AG04450 (cell line): Measurements from ENCODE around the gene NRAP. TPM values are rescaled to one million over a fixed set of nuclear protein-coding genes. Genes with fewer than 3 reads are reported as not detected.

Experiments
- CTCF ChIA-PET: fragments of 300-600, 350-600 bp; formaldehyde crosslinking; extraction: SDS; loops from one replicate; lab custom pipeline; 2022; ENCODE audit warnings: antibody characterized with exemption, inconsistent platforms; lab: Charles Lee
- POLR2A ChIA-PET: fragments of 350-600 bp; formaldehyde crosslinking; extraction: SDS; loops from one replicate; lab custom pipeline; 2021; ENCODE audit warnings: antibody characterized with exemption, inconsistent platforms; lab: Yijun Ruan, JAX
- DNase-seq: peaks from one replicate; pipeline ENCODE4 v3.0.0-alpha.2; 2011; ENCODE audit warnings: low read depth, low spot score
- H3K27ac ChIP-seq: one replicate; pipeline ENCODE4 v1.5.1; 2012; ENCODE audit warnings: low read depth, low read length, control low read depth
- H3K27me3 ChIP-seq: one replicate; pipeline ENCODE4 v1.6.0; 2012; ENCODE audit warnings: low read length; ENCODE audit not compliant: control insufficient read depth, insufficient read depth
- H3K4me3 ChIP-seq: 2 replicates; pipeline ENCODE4 v1.5.1; 2011; ENCODE audit warnings: mild to moderate bottlenecking, low read depth, low read length, control low read depth
- H3K9me3 ChIP-seq: 2 replicates; pipeline ENCODE4 v1.5.1; 2012; ENCODE audit warnings: low read length; ENCODE audit not compliant: control insufficient read depth, insufficient read depth
- polyA plus RNA-seq: library from polyadenylated mRNA; depleted of rRNA; stranded (reverse); fragments of >200 nt; gene quantifications from 2 replicates; pipeline ENCODE4 v1.2.3, GENCODE V29; 2011
- TF ChIP-seq, protein P1 (sequence below): IDR thresholded peaks from 2 replicates; pipeline ENCODE4 v1.5.1; 2011; ENCODE audit warnings: low read depth, low read length, control low read depth, inconsistent platforms

The NRAP gene
- polyA plus RNA-seq, 1 experiment = not detected

DNA sequence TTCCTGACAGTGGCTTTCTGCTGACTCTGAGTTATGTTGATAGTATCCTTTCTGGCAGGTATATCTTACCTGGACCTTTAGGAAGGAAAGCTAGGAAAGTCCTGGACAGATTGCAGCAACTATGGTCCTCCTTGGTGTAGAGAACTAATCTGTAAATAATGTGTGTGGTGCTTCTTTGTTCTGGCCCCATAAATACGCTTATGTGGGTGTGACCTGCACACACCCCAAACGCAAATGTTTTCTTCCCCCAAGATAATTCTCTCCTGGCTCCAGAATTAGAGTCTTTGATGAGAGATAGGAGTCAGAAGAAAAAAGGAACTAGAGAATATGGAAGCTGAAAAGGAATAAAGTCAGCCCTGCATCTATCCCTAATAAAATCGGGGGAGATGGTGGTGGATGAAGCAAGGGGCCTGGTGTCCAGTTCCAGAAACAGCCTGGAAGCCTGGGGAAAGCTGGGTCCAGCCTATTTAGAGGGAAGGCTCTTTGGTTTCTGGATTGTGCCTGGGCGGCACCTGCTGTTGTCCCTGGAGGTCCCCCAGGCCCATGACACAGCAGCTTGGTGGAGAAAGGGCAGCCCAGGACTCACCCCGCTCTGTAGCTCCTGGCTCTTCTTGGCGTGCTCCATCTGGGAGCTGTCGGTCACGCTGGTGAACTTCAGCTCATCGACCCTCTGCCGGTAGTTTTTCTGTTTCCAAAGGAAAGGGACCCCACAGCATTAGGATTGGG is 38.2 kb downstream of the NRAP start:
- TF ChIP-seq, protein P1, sequence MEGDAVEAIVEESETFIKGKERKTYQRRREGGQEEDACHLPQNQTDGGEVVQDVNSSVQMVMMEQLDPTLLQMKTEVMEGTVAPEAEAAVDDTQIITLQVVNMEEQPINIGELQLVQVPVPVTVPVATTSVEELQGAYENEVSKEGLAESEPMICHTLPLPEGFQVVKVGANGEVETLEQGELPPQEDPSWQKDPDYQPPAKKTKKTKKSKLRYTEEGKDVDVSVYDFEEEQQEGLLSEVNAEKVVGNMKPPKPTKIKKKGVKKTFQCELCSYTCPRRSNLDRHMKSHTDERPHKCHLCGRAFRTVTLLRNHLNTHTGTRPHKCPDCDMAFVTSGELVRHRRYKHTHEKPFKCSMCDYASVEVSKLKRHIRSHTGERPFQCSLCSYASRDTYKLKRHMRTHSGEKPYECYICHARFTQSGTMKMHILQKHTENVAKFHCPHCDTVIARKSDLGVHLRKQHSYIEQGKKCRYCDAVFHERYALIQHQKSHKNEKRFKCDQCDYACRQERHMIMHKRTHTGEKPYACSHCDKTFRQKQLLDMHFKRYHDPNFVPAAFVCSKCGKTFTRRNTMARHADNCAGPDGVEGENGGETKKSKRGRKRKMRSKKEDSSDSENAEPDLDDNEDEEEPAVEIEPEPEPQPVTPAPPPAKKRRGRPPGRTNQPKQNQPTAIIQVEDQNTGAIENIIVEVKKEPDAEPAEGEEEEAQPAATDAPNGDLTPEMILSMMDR = no peak
- H3K27me3 ChIP-seq = peaks cover 2% of the 10 kb centered on the region
- POLR2A ChIA-PET = no interaction called here
- H3K9me3 ChIP-seq = no peaks in the 10 kb centered on the region
- DNase-seq = no peak
- H3K27ac ChIP-seq = no peak overlapping the region
- CTCF ChIA-PET = interaction anchor here (0.6 kb wide), 1 partner anchor 18 kb away, joined by 3 read pairs; no protein-coding TSS in a partner anchor
- no peak overlapping the region for H3K4me3 ChIP-seq

DNA sequence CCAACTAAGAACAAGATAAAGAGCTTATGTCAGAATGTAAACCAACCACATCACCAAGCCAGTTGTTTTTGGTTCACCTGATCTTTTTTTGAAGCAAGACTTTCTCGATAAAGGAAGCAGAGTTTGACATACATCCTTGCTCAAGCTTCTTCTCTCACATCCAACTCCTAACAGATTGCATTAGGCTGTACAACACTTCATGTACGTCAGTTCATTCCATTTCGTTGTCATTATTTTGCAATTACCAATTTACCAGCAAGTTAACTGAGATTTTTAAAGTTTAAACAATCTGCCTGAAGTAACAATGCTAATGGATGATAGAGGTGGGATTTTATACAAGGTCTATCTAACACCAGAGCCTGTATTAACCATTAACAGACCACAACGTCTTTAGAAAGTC is 41.0 kb downstream of the NRAP start:
- no peak overlapping the region for H3K4me3 ChIP-seq
- POLR2A ChIA-PET = no interaction called here

DNA sequence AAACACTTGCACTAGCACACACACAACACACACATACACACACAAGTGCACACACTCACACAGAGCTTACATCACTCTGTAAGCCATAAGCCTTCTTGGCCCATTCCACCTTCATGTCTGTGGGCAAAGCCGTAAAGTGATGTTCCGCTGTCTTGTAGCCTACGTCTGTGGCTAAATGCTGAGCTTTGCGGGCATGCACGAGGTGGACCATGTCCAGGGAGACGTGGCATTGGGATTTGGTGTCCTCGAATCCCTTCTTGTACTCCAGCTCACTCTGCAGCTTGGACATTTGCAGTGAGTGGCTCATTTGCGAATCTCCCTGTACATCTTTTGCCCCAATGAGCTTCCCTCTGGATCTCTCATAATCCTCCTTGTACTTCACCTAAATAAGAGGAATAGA is 42.0 kb downstream of the NRAP start:
- ChIA-PET CTCF (no interaction called here), POLR2A (no interaction called here)
- Histone ChIP-seq H3K9me3 (no peaks in the 10 kb centered on the region), H3K4me3 (no peak overlapping the region), H3K27ac (no peak overlapping the region), H3K27me3 (peaks cover 4% of the 10 kb centered on the region)
- DNase-seq = no peak
- TF ChIP-seq, protein P1 = no peak

More for the DNA sequence above, 41.0 kb downstream of the NRAP start:
- TF ChIP-seq, protein P1 = no peak
- no peak for DNase-seq
- H3K27me3 ChIP-seq = peaks cover 2% of the 10 kb centered on the region
- H3K27ac ChIP-seq = no peak overlapping the region
- H3K9me3 ChIP-seq = no peaks in the 10 kb centered on the region
- CTCF ChIA-PET = no interaction called here

DNA sequence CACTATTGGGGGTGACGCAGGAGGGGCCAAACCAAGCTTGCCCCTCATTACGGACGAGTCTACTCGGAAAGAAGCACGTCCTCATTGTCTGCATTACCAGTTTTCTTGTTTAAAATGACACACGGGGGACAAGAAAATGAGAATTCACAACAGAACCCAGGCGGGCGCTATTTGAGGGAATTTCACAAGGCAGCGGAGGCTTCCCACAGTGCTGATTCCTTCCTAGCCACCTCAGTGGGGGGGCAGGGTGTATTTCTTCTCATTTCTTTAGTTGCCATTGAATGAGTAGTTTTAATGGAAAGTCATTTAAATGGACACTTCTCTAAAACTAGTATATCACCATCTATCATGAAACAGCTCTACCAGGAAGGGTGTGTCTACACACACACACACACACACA is 42.9 kb downstream of the NRAP start:
- Histone ChIP-seq H3K27me3 (peaks cover 4% of the 10 kb centered on the region), H3K27ac (no peak overlapping the region), H3K4me3 (no peak overlapping the region), H3K9me3 (no peaks in the 10 kb centered on the region)
- ChIA-PET CTCF (no interaction called here), POLR2A (no interaction called here)
- DNase-seq = no peak
- TF ChIP-seq, protein P1 = no peak

DNA sequence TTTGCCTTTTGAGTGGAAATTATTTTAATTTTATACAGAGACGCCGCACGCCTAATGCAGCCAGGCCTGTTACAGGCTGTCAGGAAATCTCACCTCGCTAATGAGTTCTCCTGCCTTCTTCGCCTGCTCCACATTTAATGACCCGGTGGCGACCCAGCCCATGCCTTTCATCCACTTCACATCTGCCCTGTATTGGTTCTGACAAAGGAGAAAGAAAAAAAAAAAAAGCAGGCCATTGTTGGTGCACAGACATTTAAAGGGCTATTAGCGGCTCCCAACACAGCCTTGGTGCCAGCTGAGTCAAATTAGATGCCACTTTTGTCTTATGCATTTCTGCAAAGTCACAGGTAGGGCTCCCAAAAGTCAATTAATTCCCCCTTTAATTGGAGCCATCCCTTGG is 43.3 kb downstream of the NRAP start:
- ChIA-PET CTCF (no interaction called here), POLR2A (no interaction called here)
- Histone ChIP-seq H3K27me3 (peaks cover 4% of the 10 kb centered on the region), H3K9me3 (no peaks in the 10 kb centered on the region), H3K4me3 (no peak overlapping the region), H3K27ac (no peak overlapping the region)
- no peak for DNase-seq
- TF ChIP-seq, protein P1 = no peak
